HL-60 (cell line): Measurements from ENCODE around the gene NR3C1.

ENCODE experiments used
- POLR2AphosphoS5 ChIP-seq: IDR thresholded peaks from 2 replicates; pipeline ENCODE4 v1.6.1; 2012; ENCODE audit warnings: low read depth
- TF ChIP-seq, protein P1 (sequence below): IDR thresholded peaks from 2 replicates; pipeline ENCODE4 v1.6.1; 2012; ENCODE audit warnings: low read depth; ENCODE audit not compliant: insufficient replicate concordance
- TF ChIP-seq, protein P2 (sequence below): IDR thresholded peaks from one replicate; pipeline ENCODE4 v1.5.1; 2011; ENCODE audit warnings: low read length, control low read depth, inconsistent platforms; ENCODE audit not compliant: insufficient read depth

DNA sequence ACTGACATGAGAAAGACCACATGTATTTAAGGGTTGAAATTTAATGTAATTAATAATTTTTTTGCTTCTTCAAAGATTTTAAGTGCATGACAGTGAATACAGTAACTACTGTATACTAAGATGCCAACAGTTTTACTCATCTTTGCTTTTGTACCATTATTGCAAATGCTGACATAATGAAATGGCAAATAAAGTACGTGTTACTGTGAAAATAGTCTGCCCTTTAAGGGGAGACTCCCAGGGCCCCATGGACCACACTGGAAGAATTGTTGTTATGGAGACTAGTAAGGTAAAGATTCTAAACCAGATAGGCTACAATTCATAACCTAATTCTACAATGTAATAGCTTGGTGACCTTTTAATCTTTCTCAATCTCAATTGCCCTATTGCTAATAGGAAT lies 84.7 kb downstream of the NR3C1 start:
- TF ChIP-seq, protein P1, sequence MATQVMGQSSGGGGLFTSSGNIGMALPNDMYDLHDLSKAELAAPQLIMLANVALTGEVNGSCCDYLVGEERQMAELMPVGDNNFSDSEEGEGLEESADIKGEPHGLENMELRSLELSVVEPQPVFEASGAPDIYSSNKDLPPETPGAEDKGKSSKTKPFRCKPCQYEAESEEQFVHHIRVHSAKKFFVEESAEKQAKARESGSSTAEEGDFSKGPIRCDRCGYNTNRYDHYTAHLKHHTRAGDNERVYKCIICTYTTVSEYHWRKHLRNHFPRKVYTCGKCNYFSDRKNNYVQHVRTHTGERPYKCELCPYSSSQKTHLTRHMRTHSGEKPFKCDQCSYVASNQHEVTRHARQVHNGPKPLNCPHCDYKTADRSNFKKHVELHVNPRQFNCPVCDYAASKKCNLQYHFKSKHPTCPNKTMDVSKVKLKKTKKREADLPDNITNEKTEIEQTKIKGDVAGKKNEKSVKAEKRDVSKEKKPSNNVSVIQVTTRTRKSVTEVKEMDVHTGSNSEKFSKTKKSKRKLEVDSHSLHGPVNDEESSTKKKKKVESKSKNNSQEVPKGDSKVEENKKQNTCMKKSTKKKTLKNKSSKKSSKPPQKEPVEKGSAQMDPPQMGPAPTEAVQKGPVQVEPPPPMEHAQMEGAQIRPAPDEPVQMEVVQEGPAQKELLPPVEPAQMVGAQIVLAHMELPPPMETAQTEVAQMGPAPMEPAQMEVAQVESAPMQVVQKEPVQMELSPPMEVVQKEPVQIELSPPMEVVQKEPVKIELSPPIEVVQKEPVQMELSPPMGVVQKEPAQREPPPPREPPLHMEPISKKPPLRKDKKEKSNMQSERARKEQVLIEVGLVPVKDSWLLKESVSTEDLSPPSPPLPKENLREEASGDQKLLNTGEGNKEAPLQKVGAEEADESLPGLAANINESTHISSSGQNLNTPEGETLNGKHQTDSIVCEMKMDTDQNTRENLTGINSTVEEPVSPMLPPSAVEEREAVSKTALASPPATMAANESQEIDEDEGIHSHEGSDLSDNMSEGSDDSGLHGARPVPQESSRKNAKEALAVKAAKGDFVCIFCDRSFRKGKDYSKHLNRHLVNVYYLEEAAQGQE: no peak
- TF ChIP-seq, protein P2, sequence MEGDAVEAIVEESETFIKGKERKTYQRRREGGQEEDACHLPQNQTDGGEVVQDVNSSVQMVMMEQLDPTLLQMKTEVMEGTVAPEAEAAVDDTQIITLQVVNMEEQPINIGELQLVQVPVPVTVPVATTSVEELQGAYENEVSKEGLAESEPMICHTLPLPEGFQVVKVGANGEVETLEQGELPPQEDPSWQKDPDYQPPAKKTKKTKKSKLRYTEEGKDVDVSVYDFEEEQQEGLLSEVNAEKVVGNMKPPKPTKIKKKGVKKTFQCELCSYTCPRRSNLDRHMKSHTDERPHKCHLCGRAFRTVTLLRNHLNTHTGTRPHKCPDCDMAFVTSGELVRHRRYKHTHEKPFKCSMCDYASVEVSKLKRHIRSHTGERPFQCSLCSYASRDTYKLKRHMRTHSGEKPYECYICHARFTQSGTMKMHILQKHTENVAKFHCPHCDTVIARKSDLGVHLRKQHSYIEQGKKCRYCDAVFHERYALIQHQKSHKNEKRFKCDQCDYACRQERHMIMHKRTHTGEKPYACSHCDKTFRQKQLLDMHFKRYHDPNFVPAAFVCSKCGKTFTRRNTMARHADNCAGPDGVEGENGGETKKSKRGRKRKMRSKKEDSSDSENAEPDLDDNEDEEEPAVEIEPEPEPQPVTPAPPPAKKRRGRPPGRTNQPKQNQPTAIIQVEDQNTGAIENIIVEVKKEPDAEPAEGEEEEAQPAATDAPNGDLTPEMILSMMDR: no peak
- no peak for TF ChIP-seq POLR2AphosphoS5
